MM.1S (cell line): ENCODE measurements around the gene SEC24C.
A peak's percentile ranks its signal among the peaks of the same experiment; 100 is the strongest.

Source experiments
- DNase-seq: peaks from one replicate; pipeline ENCODE4 v3.0.0-alpha.2; 2015
- H2AFZ ChIP-seq: fragments of 300-600 bp; sonication (generic); 2 replicates; pipeline ENCODE4 v1.6.0; 2016; ENCODE audit warnings: antibody characterized with exemption, low read length
- H3F3A ChIP-seq: fragments of 300-600 bp; sonication (generic); 2 replicates; pipeline ENCODE4 v1.6.1; 2016; ENCODE audit warnings: mild to moderate bottlenecking, antibody characterized with exemption, low read length, moderate library complexity, mixed read lengths; ENCODE audit not compliant: insufficient read depth
- H3K27ac ChIP-seq: fragments of 300-600 bp; sonication (generic); 2 replicates; pipeline ENCODE4 v1.5.1; 2016; ENCODE audit warnings: mild to moderate bottlenecking, low read length
- H3K27me3 ChIP-seq: fragments of 300-600 bp; sonication (generic); replicated peaks from 2 replicates; pipeline ENCODE4 v1.6.0; 2016; ENCODE audit warnings: low read length; ENCODE audit not compliant: insufficient read depth
- H3K36me3 ChIP-seq: fragments of 300-600 bp; sonication (generic); replicated peaks from 2 replicates; pipeline ENCODE4 v1.6.1; 2016; ENCODE audit warnings: mild to moderate bottlenecking, low read length, mixed read lengths; ENCODE audit not compliant: insufficient read depth
- H3K4me1 ChIP-seq: fragments of 300-600 bp; sonication (generic); 2 replicates; pipeline ENCODE4 v1.6.1; 2016; ENCODE audit warnings: low read length, mixed read lengths
- H3K4me2 ChIP-seq: fragments of 300-600 bp; sonication (generic); 2 replicates; pipeline ENCODE4 v1.6.0; 2016; ENCODE audit warnings: low read depth, low read length
- H3K4me3 ChIP-seq: fragments of 300-600 bp; sonication (generic); 2 replicates; pipeline ENCODE4 v1.5.1; 2016; ENCODE audit warnings: low read length, mixed read lengths
- H3K79me2 ChIP-seq: fragments of 300-600 bp; sonication (generic); 2 replicates; pipeline ENCODE4 v1.6.1; 2016; ENCODE audit warnings: mixed run types, low read length, mixed read lengths
- H3K9ac ChIP-seq: fragments of 300-600 bp; sonication (generic); 2 replicates; pipeline ENCODE4 v1.6.1; 2016; ENCODE audit warnings: low read length, mixed read lengths
- H3K9me2 ChIP-seq: fragments of 300-600 bp; sonication (generic); replicated peaks from 2 replicates; pipeline ENCODE4 v1.6.1; 2016; ENCODE audit warnings: mild to moderate bottlenecking, low read length, mixed read lengths; ENCODE audit not compliant: insufficient read depth
- H3K9me3 ChIP-seq: fragments of 300-600 bp; sonication (generic); replicated peaks from 2 replicates; pipeline ENCODE4 v1.6.1; 2016; ENCODE audit warnings: mild to moderate bottlenecking, low read length, mixed read lengths; ENCODE audit not compliant: insufficient read depth
- H4K20me1 ChIP-seq: fragments of 300-600 bp; sonication (generic); 2 replicates; pipeline ENCODE4 v1.6.1; 2016; ENCODE audit warnings: mild to moderate bottlenecking, low read length, moderate library complexity, mixed read lengths; ENCODE audit not compliant: insufficient read depth
- EZH2 ChIP-seq: fragments of 300-600 bp; sonication (generic); optimal IDR thresholded peaks from 2 replicates; pipeline ENCODE3; 2017; ENCODE audit warnings: low read depth, mild to moderate bottlenecking, antibody characterized with exemption, low read length, mixed read lengths
- EZH2phosphoT487 ChIP-seq: fragments of 300-600 bp; sonication (generic); IDR thresholded peaks from 2 replicates; pipeline ENCODE4 v1.6.1; 2018; ENCODE audit warnings: antibody characterized with exemption, low read length
- TF ChIP-seq, protein P1 (sequence below): fragments of 300-600 bp; sonication (generic); IDR thresholded peaks from 2 replicates; pipeline ENCODE4 v1.5.1; 2016; ENCODE audit warnings: antibody characterized with exemption, low read length, mixed read lengths

Gene SEC24C

DNA sequence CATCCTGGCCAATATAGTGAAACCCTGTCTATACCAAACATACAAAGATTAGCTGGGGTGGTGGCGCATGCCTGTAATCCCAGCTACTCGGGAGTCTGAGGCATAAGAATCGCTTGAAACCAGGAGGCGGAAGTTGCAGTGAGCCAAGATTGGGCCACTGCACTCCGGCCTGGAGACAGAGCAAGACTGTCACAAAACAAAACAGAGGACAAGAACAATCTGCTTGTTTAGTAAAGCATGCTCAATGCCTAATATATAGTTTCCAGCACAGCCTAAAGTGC lies 1.8 kb upstream of the SEC24C start:
- no peak for TF ChIP-seq EZH2phosphoT487
- TF ChIP-seq, protein P1, sequence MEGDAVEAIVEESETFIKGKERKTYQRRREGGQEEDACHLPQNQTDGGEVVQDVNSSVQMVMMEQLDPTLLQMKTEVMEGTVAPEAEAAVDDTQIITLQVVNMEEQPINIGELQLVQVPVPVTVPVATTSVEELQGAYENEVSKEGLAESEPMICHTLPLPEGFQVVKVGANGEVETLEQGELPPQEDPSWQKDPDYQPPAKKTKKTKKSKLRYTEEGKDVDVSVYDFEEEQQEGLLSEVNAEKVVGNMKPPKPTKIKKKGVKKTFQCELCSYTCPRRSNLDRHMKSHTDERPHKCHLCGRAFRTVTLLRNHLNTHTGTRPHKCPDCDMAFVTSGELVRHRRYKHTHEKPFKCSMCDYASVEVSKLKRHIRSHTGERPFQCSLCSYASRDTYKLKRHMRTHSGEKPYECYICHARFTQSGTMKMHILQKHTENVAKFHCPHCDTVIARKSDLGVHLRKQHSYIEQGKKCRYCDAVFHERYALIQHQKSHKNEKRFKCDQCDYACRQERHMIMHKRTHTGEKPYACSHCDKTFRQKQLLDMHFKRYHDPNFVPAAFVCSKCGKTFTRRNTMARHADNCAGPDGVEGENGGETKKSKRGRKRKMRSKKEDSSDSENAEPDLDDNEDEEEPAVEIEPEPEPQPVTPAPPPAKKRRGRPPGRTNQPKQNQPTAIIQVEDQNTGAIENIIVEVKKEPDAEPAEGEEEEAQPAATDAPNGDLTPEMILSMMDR, result no peak
- TF ChIP-seq EZH2, result no peak
- peaks cover 6% of the 10 kb centered on the region; the same call in 1 of the 2 replicates for H3F3A ChIP-seq
- H3K4me3 ChIP-seq, result no peak overlapping the region
- no peak for DNase-seq
- no peaks in the 10 kb centered on the region for H3K27me3 ChIP-seq
- H3K4me1 ChIP-seq, result peaks cover 21% of the 10 kb centered on the region
- H3K36me3 ChIP-seq, result peaks cover 3% of the 10 kb centered on the region; the same call in 1 of the 2 replicates
- no peak overlapping the region for H2AFZ ChIP-seq
- H3K79me2 ChIP-seq, result peaks cover 54% of the 10 kb centered on the region
- no peak overlapping the region for H3K27ac ChIP-seq
- H3K9me3 ChIP-seq, result no peaks in the 10 kb centered on the region
- H4K20me1 ChIP-seq, result no peaks in the 10 kb centered on the region
- H3K9me2 ChIP-seq, result no peaks in the 10 kb centered on the region
- no peak overlapping the region for H3K9ac ChIP-seq
- H3K4me2 ChIP-seq, result no peak overlapping the region

DNA sequence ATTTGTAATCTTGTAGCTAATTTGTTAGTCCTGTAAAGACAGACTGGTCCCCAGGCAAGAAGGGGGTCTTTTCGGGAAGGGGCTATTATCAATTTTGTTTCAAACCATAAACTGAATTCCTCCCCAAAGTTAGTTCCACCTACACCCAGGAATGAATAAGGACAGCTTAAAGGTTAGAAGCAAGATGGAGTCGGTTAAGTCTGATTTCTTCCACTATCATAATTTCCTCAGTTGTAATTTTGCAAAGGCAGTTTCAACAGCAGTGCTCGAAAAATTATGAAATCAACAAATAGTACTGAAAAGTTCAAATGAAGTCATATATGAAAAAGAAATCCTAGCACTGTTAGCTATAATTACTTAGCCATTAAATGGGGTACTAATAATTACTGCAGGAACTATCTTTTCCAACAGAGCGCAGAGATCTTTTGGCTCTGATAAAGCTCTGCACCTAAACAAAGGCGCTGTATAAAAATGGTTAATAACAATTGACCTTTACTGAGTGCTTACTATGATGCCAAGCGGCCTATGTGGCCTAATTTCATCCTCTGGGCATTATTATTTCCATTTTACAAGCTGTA lies 756 bp upstream of the SEC24C start:
- Histone ChIP-seq H4K20me1 (no peaks in the 10 kb centered on the region), H3K27ac (peak overlapping the region; percentile 71), H3K4me2 (peak overlapping the region; percentile 94), H3F3A (peaks cover 6% of the 10 kb centered on the region; the same call in 1 of the 2 replicates), H3K9me2 (no peaks in the 10 kb centered on the region), H3K79me2 (peaks cover 63% of the 10 kb centered on the region), H3K36me3 (peaks cover 3% of the 10 kb centered on the region; the same call in 1 of the 2 replicates), H3K4me3 (peak overlapping the region; percentile 84), H3K4me1 (peaks cover 21% of the 10 kb centered on the region), H3K9me3 (no peaks in the 10 kb centered on the region), H3K27me3 (no peaks in the 10 kb centered on the region), H2AFZ (peak overlapping the region; percentile 62), H3K9ac (peak overlapping the region; percentile 87)
- no peak for DNase-seq
- TF ChIP-seq, protein P1, result no peak

DNA sequence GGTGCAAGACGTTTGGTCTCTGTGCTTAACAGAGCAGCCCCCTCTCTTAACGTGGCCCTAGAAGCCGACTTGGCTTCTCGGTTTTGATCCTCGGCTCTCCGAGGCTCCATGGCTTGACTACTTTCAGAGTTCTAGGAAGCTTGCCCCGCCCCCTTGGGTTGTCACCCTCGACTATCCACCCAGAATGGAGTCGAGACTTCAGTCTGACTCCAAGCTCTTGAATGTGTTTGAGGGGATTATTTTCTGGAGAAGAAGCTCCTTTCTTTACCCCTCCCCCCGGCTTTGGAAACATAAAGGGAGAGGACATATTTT lies 448 bp downstream of the SEC24C start:
- Histone ChIP-seq H3K4me2 (peak overlapping the region; percentile 83), H3K27ac (peak overlapping the region; percentile 71; the same call in 1 of the 2 replicates), H3F3A (peaks cover 6% of the 10 kb centered on the region; the same call in 1 of the 2 replicates), H3K4me3 (peak overlapping the region; percentile 84), H3K79me2 (peaks cover 75% of the 10 kb centered on the region), H3K9ac (peak overlapping the region; percentile 87), H3K27me3 (no peaks in the 10 kb centered on the region), H3K9me3 (no peaks in the 10 kb centered on the region), H3K4me1 (peaks cover 21% of the 10 kb centered on the region), H3K36me3 (peaks cover 3% of the 10 kb centered on the region; the same call in 1 of the 2 replicates), H3K9me2 (no peaks in the 10 kb centered on the region), H4K20me1 (0 out of 2 replicates have a peak, but pooled peaks cover 3% of the 10 kb centered on the region), H2AFZ (peak overlapping the region; percentile 62)
- no peak for TF ChIP-seq EZH2phosphoT487
- no peak for TF ChIP-seq EZH2
- TF ChIP-seq, protein P1, result no peak
- peak; percentile 58 for DNase-seq
